ENCODE measurements around the gene DACT3.
A peak's percentile ranks its signal among the peaks of the same experiment; 100 is the strongest.

The DACT3 gene

GRCh38 chr19:46674416-46675178, 13.6 kb upstream of the DACT3 start:
- no peaks in the 10 kb centered on the region for H3K9me3 ChIP-seq (ENCODE audit: control insufficient read depth, low read length)
- H4K8ac ChIP-seq (ENCODE audit: low read length): no peak overlapping the region
- no peak overlapping the region for H2BK12ac ChIP-seq (ENCODE audit: low read length in 2 of 2)
- H3K4me2 ChIP-seq (ENCODE audit: low read length, poor library complexity, severe bottlenecking): no peak overlapping the region
- H2AK5ac ChIP-seq (ENCODE audit: low read length, severe bottlenecking): no peak overlapping the region
- no peak overlapping the region for H4K91ac ChIP-seq (ENCODE audit: low read length)
- peaks cover 59 to 63% of the 10 kb centered on the region in 2 experiments for H3K36me3 ChIP-seq (ENCODE audit: control insufficient read depth in 1 of 2, insufficient read depth in 2 of 2, low read depth in 1 of 2, low read length in 2 of 2)
- H3K14ac ChIP-seq (ENCODE audit: low read length in 2 of 2): no peak overlapping the region
- no peaks in the 10 kb centered on the region for H3K27me3 ChIP-seq (ENCODE audit: control insufficient read depth in 1 of 2, insufficient read depth in 1 of 2, low read length in 2 of 2)
- H3K4me1 ChIP-seq (ENCODE audit: control insufficient read depth, insufficient read depth, low read depth, low read length): peaks cover 4% of the 10 kb centered on the region
- no peak overlapping the region for H3K23ac ChIP-seq (ENCODE audit: low read length in 2 of 2)
- H2AFZ ChIP-seq (ENCODE audit: low read depth, low read length): no peak overlapping the region
- H3K27ac ChIP-seq (ENCODE audit: low read length, poor library complexity, severe bottlenecking): no peak overlapping the region
- DNase-seq: no peak
- H3K4ac ChIP-seq (ENCODE audit: low read depth in 1 of 2, low read length in 2 of 2): no peak overlapping the region
- no peak overlapping the region for H3K4me3 ChIP-seq (ENCODE audit: insufficient read depth in 1 of 2, low read depth in 1 of 2, low read length in 2 of 2)
- H3K9ac ChIP-seq (ENCODE audit: low read length): no peak overlapping the region
- no peak overlapping the region for H3K18ac ChIP-seq (ENCODE audit: low read depth in 1 of 2, low read length in 2 of 2)
- H2BK15ac ChIP-seq (ENCODE audit: low read depth, poor library complexity, severe bottlenecking): no peak overlapping the region
- 97% methylated on average over 21 of the region's 21 CpGs for WGBS
- peaks cover 13% of the 10 kb centered on the region for H3K79me1 ChIP-seq (replicated peaks; ENCODE audit: low read length, poor library complexity, severe bottlenecking)
- H2BK120ac ChIP-seq (ENCODE audit: low read depth, low read length): no peak overlapping the region
- no peak overlapping the region for H2BK5ac ChIP-seq (ENCODE audit: low read depth, low read length, poor library complexity, severe bottlenecking)

GRCh38 chr19:46670813-46671212, 9.8 kb upstream of the DACT3 start:
- Histone ChIP-seq H3K36me3 (ENCODE audit: control insufficient read depth in 1 of 2, insufficient read depth in 2 of 2, low read depth in 1 of 2, low read length in 2 of 2) (peaks cover 27 to 29% of the 10 kb centered on the region in 2 experiments), H3K18ac (ENCODE audit: low read depth in 1 of 2, low read length in 2 of 2) (no peak overlapping the region), H3K23ac (ENCODE audit: low read length in 2 of 2) (no peak overlapping the region), H3K27me3 (ENCODE audit: control insufficient read depth in 1 of 2, insufficient read depth in 1 of 2, low read length in 2 of 2) (no peaks in the 10 kb centered on the region), H2BK15ac (ENCODE audit: low read depth, poor library complexity, severe bottlenecking) (no peak overlapping the region), H2BK12ac (ENCODE audit: low read length in 2 of 2) (no peak overlapping the region), H3K4ac (ENCODE audit: low read depth in 1 of 2, low read length in 2 of 2) (no peak overlapping the region), H3K4me2 (ENCODE audit: low read length, poor library complexity, severe bottlenecking) (no peak overlapping the region), H2AK5ac (ENCODE audit: low read length, severe bottlenecking) (no peak overlapping the region), H3K14ac (ENCODE audit: low read length in 2 of 2) (no peak overlapping the region), H3K9ac (ENCODE audit: low read length) (no peak overlapping the region), H3K27ac (ENCODE audit: low read length, poor library complexity, severe bottlenecking) (no peak overlapping the region), H3K79me1 (replicated peaks; ENCODE audit: low read length, poor library complexity, severe bottlenecking) (peaks cover 2% of the 10 kb centered on the region), H4K91ac (ENCODE audit: low read length) (no peak overlapping the region), H2BK120ac (ENCODE audit: low read depth, low read length) (no peak overlapping the region), H2AFZ (ENCODE audit: low read depth, low read length) (no peak overlapping the region), H2BK5ac (ENCODE audit: low read depth, low read length, poor library complexity, severe bottlenecking) (no peak overlapping the region), H3K4me3 (ENCODE audit: insufficient read depth in 1 of 2, low read depth in 1 of 2, low read length in 2 of 2) (no peak overlapping the region), H4K8ac (ENCODE audit: low read length) (no peak overlapping the region), H3K9me3 (ENCODE audit: control insufficient read depth, low read length) (no peaks in the 10 kb centered on the region), H3K4me1 (ENCODE audit: control insufficient read depth, insufficient read depth, low read depth, low read length) (peaks cover 2% of the 10 kb centered on the region)
- peak; percentile 46 for DNase-seq

GRCh38 chr19:46668662-46669061, 7.7 kb upstream of the DACT3 start:
- Histone ChIP-seq H3K4me3 (ENCODE audit: insufficient read depth in 1 of 2, low read depth in 1 of 2, low read length in 2 of 2) (no peak overlapping the region), H2AFZ (ENCODE audit: low read depth, low read length) (no peak overlapping the region), H3K9me3 (ENCODE audit: control insufficient read depth, low read length) (no peaks in the 10 kb centered on the region), H2BK15ac (ENCODE audit: low read depth, poor library complexity, severe bottlenecking) (no peak overlapping the region), H3K18ac (ENCODE audit: low read depth in 1 of 2, low read length in 2 of 2) (no peak overlapping the region), H3K4ac (ENCODE audit: low read depth in 1 of 2, low read length in 2 of 2) (no peak overlapping the region), H3K14ac (ENCODE audit: low read length in 2 of 2) (no peak overlapping the region), H4K8ac (ENCODE audit: low read length) (no peak overlapping the region), H3K4me1 (ENCODE audit: control insufficient read depth, insufficient read depth, low read depth, low read length) (peaks cover 2% of the 10 kb centered on the region), H3K9ac (ENCODE audit: low read length) (no peak overlapping the region), H2BK5ac (ENCODE audit: low read depth, low read length, poor library complexity, severe bottlenecking) (no peak overlapping the region), H4K91ac (ENCODE audit: low read length) (no peak overlapping the region), H3K4me2 (ENCODE audit: low read length, poor library complexity, severe bottlenecking) (no peak overlapping the region), H3K27me3 (ENCODE audit: control insufficient read depth in 1 of 2, insufficient read depth in 1 of 2, low read length in 2 of 2) (no peaks in the 10 kb centered on the region), H2AK5ac (ENCODE audit: low read length, severe bottlenecking) (no peak overlapping the region), H2BK120ac (ENCODE audit: low read depth, low read length) (no peak overlapping the region), H3K23ac (ENCODE audit: low read length in 2 of 2) (no peak overlapping the region), H3K36me3 (ENCODE audit: control insufficient read depth in 1 of 2, insufficient read depth in 2 of 2, low read depth in 1 of 2, low read length in 2 of 2) (peaks cover 10 to 13% of the 10 kb centered on the region in 2 experiments), H3K27ac (ENCODE audit: low read length, poor library complexity, severe bottlenecking) (no peak overlapping the region), H3K79me1 (replicated peaks; ENCODE audit: low read length, poor library complexity, severe bottlenecking) (no peaks in the 10 kb centered on the region), H2BK12ac (ENCODE audit: low read length in 2 of 2) (no peak overlapping the region)
- 97% methylated on average over 3 of the region's 3 CpGs for WGBS
- DNase-seq: no peak

- Histone ChIP-seq H4K8ac (ENCODE audit: low read length) (no peak overlapping the region), H3K18ac (ENCODE audit: low read depth in 1 of 2, low read length in 2 of 2) (no peak overlapping the region), H2BK120ac (ENCODE audit: low read depth, low read length) (no peak overlapping the region), H2BK5ac (ENCODE audit: low read depth, low read length, poor library complexity, severe bottlenecking) (no peak overlapping the region), H4K91ac (ENCODE audit: low read length) (no peak overlapping the region), H2AFZ (ENCODE audit: low read depth, low read length) (no peak overlapping the region), H3K9me3 (ENCODE audit: control insufficient read depth, low read length) (no peaks in the 10 kb centered on the region), H3K27me3 (ENCODE audit: control insufficient read depth in 1 of 2, insufficient read depth in 1 of 2, low read length in 2 of 2) (peaks cover 0 to 5% of the 10 kb centered on the region in 2 experiments), H3K23ac (ENCODE audit: low read length in 2 of 2) (no peak overlapping the region), H3K4me1 (ENCODE audit: control insufficient read depth, insufficient read depth, low read depth, low read length) (peaks cover 8% of the 10 kb centered on the region), H2AK5ac (ENCODE audit: low read length, severe bottlenecking) (no peak overlapping the region), H3K14ac (ENCODE audit: low read length in 2 of 2) (no peak overlapping the region), H3K4ac (ENCODE audit: low read depth in 1 of 2, low read length in 2 of 2) (no peak overlapping the region), H3K4me2 (ENCODE audit: low read length, poor library complexity, severe bottlenecking) (no peak overlapping the region), H3K27ac (ENCODE audit: low read length, poor library complexity, severe bottlenecking) (no peak overlapping the region), H3K4me3 (ENCODE audit: insufficient read depth in 1 of 2, low read depth in 1 of 2, low read length in 2 of 2) (no peak overlapping the region), H3K9ac (ENCODE audit: low read length) (no peak overlapping the region), H3K79me1 (replicated peaks; ENCODE audit: low read length, poor library complexity, severe bottlenecking) (no peaks in the 10 kb centered on the region), H2BK15ac (ENCODE audit: low read depth, poor library complexity, severe bottlenecking) (no peak overlapping the region), H3K36me3 (ENCODE audit: control insufficient read depth in 1 of 2, insufficient read depth in 2 of 2, low read depth in 1 of 2, low read length in 2 of 2) (no peaks in the 10 kb centered on the region), H2BK12ac (ENCODE audit: low read length in 2 of 2) (no peak overlapping the region)
- no peak for DNase-seq
- WGBS: 87% methylated on average over 8 of the region's 8 CpGs
These were observed 4.1 kb upstream of the DACT3 start for GRCh38 chr19:46665072-46665471.

Data from mesenchymal stem cell (in vitro differentiated cells and primary cell).